HG02763 (cell line): ENCODE data around the gene MCM3AP.
"Not testable (repeated sequence)": the region's sequence is repeated elsewhere in the genome, so short reads cannot be mapped to it uniquely, and the experiment has no call there.

Experiments used
- ATAC-seq: cut with Tn5 transposase; IDR thresholded peaks from one replicate; pipeline ENCODE4 v1.9.1; 2021; ENCODE audit warnings: mild to moderate bottlenecking, moderate library complexity; ENCODE audit not compliant: unreplicated experiment

Gene MCM3AP

GRCh38 chr21:46207006-46207919 is 78.1 kb downstream of the MCM3AP start:
- no peak for ATAC-seq

GRCh38 chr21:46206163-46207005 is 79.0 kb downstream of the MCM3AP start:
- no peak for ATAC-seq

- no peak for ATAC-seq
Observed at GRCh38 chr21:46205766-46206162, 79.6 kb downstream of the MCM3AP start.

GRCh38 chr21:46205166-46205565 is 80.2 kb downstream of the MCM3AP start:
- no peak for ATAC-seq

GRCh38 chr21:46203203-46203600 is 82.2 kb downstream of the MCM3AP start:
- no peak for ATAC-seq

- no peak for ATAC-seq
Observed at GRCh38 chr21:46202592-46203202, 82.7 kb downstream of the MCM3AP start.

GRCh38 chr21:46200877-46201803 is 84.3 kb downstream of the MCM3AP start:
- ATAC-seq: not testable (repeated sequence)

GRCh38 chr21:46199436-46200373 is 85.7 kb downstream of the MCM3AP start:
- ATAC-seq: no peak

GRCh38 chr21:46196733-46197132 is 88.7 kb downstream of the MCM3AP start:
- ATAC-seq: no peak

- ATAC-seq: no peak
Observed at GRCh38 chr21:46195595-46196195, 89.7 kb downstream of the MCM3AP start.

GRCh38 chr21:46194374-46195334 is 90.8 kb downstream of the MCM3AP start:
- no peak for ATAC-seq

- ATAC-seq: no peak
Observed at GRCh38 chr21:46193829-46194373, 91.5 kb downstream of the MCM3AP start.

GRCh38 chr21:46191686-46192575 is 93.5 kb downstream of the MCM3AP start:
- ATAC-seq: no peak

- ATAC-seq: no peak
Observed at GRCh38 chr21:46191257-46191685, 94.1 kb downstream of the MCM3AP start.

GRCh38 chr21:46190491-46191131 is 94.8 kb downstream of the MCM3AP start:
- no peak for ATAC-seq

GRCh38 chr21:46189959-46190490 is 95.4 kb downstream of the MCM3AP start:
- no peak for ATAC-seq
